ENCODE results near the gene HSF2BP. TPM values are rescaled to one million over a fixed set of nuclear protein-coding genes. Genes with fewer than 3 reads are reported as not detected.
A peak's percentile ranks its signal among the peaks of the same experiment; 100 is the strongest.

Gene HSF2BP
- total RNA-seq, 1 donor, result 1.8 TPM

GRCh38 chr21:43585924-43586413 is 73.3 kb downstream of the HSF2BP start:
- peak overlapping the region; percentile 49 for H3K4me2 ChIP-seq (ENCODE audit: insufficient read depth, low read length)
- H3K4me3 ChIP-seq (ENCODE audit: insufficient read depth, low read length), result no peak overlapping the region

GRCh38 chr21:43585514-43585913 is 73.8 kb downstream of the HSF2BP start:
- no peak overlapping the region for H2AFZ ChIP-seq (ENCODE audit: low read length)

More at GRCh38 chr21:43585924-43586413, 73.3 kb downstream of the HSF2BP start:
- Histone ChIP-seq H2AFZ (ENCODE audit: low read length) (peak overlapping the region; percentile 64), H3K27me3 (ENCODE audit: insufficient read depth, low read length) (no peaks in the 10 kb centered on the region), H3K27ac (ENCODE audit: low read depth, low read length) (peak overlapping the region; percentile 83), H3K4me1 (ENCODE audit: insufficient read depth, low read length) (peaks cover 23% of the 10 kb centered on the region), H3K36me3 (ENCODE audit: insufficient read depth, low read length) (no peaks in the 10 kb centered on the region), H3K9me3 (ENCODE audit: low read depth, low read length) (no peaks in the 10 kb centered on the region), H4K20me1 (ENCODE audit: insufficient read depth, low read length) (no peaks in the 10 kb centered on the region), H3K79me2 (ENCODE audit: insufficient read depth, low read length) (no peaks in the 10 kb centered on the region)
- no peak for TF ChIP-seq CTCF (IDR thresholded peaks at IDR 0.05; ENCODE audit: extremely low read depth, low read depth, low read length)
- peak; percentile 97 for DNase-seq (ENCODE audit: insufficient read length, low spot score, missing footprints)

GRCh38 chr21:43581453-43581852 is 77.8 kb downstream of the HSF2BP start:
- Histone ChIP-seq H3K27me3 (ENCODE audit: insufficient read depth, low read length) (no peaks in the 10 kb centered on the region), H3K27ac (ENCODE audit: low read depth, low read length) (no peak overlapping the region), H3K4me2 (ENCODE audit: insufficient read depth, low read length) (no peak overlapping the region), H3K9me3 (ENCODE audit: low read depth, low read length) (no peaks in the 10 kb centered on the region), H4K20me1 (ENCODE audit: insufficient read depth, low read length) (no peaks in the 10 kb centered on the region), H2AFZ (ENCODE audit: low read length) (no peak overlapping the region), H3K4me3 (ENCODE audit: insufficient read depth, low read length) (no peak overlapping the region), H3K36me3 (ENCODE audit: insufficient read depth, low read length) (no peaks in the 10 kb centered on the region), H3K4me1 (ENCODE audit: insufficient read depth, low read length) (peaks cover 9% of the 10 kb centered on the region), H3K79me2 (ENCODE audit: insufficient read depth, low read length) (no peaks in the 10 kb centered on the region)
- no peak for DNase-seq (ENCODE audit: insufficient read length, low spot score, missing footprints)
- TF ChIP-seq CTCF (IDR thresholded peaks at IDR 0.05; ENCODE audit: extremely low read depth, low read depth, low read length), result no peak

More at GRCh38 chr21:43585514-43585913, 73.8 kb downstream of the HSF2BP start:
- no peaks in the 10 kb centered on the region for H3K9me3 ChIP-seq (ENCODE audit: low read depth, low read length)
- peak overlapping the region; percentile 83 for H3K27ac ChIP-seq (ENCODE audit: low read depth, low read length)
- peaks cover 20% of the 10 kb centered on the region for H3K4me1 ChIP-seq (ENCODE audit: insufficient read depth, low read length)
- no peak for TF ChIP-seq CTCF (IDR thresholded peaks at IDR 0.05; ENCODE audit: extremely low read depth, low read depth, low read length)
- H3K79me2 ChIP-seq (ENCODE audit: insufficient read depth, low read length), result no peaks in the 10 kb centered on the region
- DNase-seq (ENCODE audit: insufficient read length, low spot score, missing footprints), result no peak
- peak overlapping the region; percentile 49 for H3K4me2 ChIP-seq (ENCODE audit: insufficient read depth, low read length)
- no peaks in the 10 kb centered on the region for H3K36me3 ChIP-seq (ENCODE audit: insufficient read depth, low read length)
- H3K27me3 ChIP-seq (ENCODE audit: insufficient read depth, low read length), result no peaks in the 10 kb centered on the region
- H3K4me3 ChIP-seq (ENCODE audit: insufficient read depth, low read length), result no peak overlapping the region
- no peaks in the 10 kb centered on the region for H4K20me1 ChIP-seq (ENCODE audit: insufficient read depth, low read length)

- Histone ChIP-seq H4K20me1 (ENCODE audit: insufficient read depth, low read length) (no peaks in the 10 kb centered on the region), H3K4me3 (ENCODE audit: insufficient read depth, low read length) (no peak overlapping the region), H3K27ac (ENCODE audit: low read depth, low read length) (no peak overlapping the region), H3K4me1 (ENCODE audit: insufficient read depth, low read length) (no peaks in the 10 kb centered on the region), H3K9me3 (ENCODE audit: low read depth, low read length) (no peaks in the 10 kb centered on the region), H2AFZ (ENCODE audit: low read length) (no peak overlapping the region), H3K79me2 (ENCODE audit: insufficient read depth, low read length) (no peaks in the 10 kb centered on the region), H3K36me3 (ENCODE audit: insufficient read depth, low read length) (no peaks in the 10 kb centered on the region), H3K27me3 (ENCODE audit: insufficient read depth, low read length) (no peaks in the 10 kb centered on the region), H3K4me2 (ENCODE audit: insufficient read depth, low read length) (no peak overlapping the region)
- TF ChIP-seq CTCF (IDR thresholded peaks at IDR 0.05; ENCODE audit: extremely low read depth, low read depth, low read length), result no peak
- no peak for DNase-seq (ENCODE audit: insufficient read length, low spot score, missing footprints)
These were observed 80.5 kb downstream of the HSF2BP start for GRCh38 chr21:43578677-43579303.

Measured in osteoblast (primary cell).